Measurements from ENCODE around the gene TMEM123.
A peak's percentile ranks its signal among the peaks of the same experiment; 100 is the strongest.

Gene TMEM123

GRCh38 chr11:102359372-102359771 lies 93.2 kb downstream of the TMEM123 start:
- no peak for DNase-seq (ENCODE audit: low read depth)

- no peak for DNase-seq (ENCODE audit: low read depth)
Measured at GRCh38 chr11:102357116-102357515, 95.4 kb downstream of the TMEM123 start.

GRCh38 chr11:102347462-102348370 lies 104.8 kb downstream of the TMEM123 start:
- DNase-seq (ENCODE audit: low read depth), result no peak

- peak; percentile 78 for DNase-seq (ENCODE audit: low read depth)
Measured at GRCh38 chr11:102346748-102347461, 105.7 kb downstream of the TMEM123 start, which contains the start of gene BIRC2. Gene BIRC2 (plus strand): TSS chr11:102347214. CDS start chr11:102349855, 2,641 bp downstream.

- no peak for DNase-seq (ENCODE audit: low read depth)
Measured at GRCh38 chr11:102346456-102346747, 106.2 kb downstream of the TMEM123 start.
